HG02678 (cell line): Measurements from ENCODE around the gene SLC17A5.
"Not testable (repeated sequence)": the region's sequence is repeated elsewhere in the genome, so short reads cannot be mapped to it uniquely, and the experiment has no call there.

Source experiments
- ATAC-seq: cut with Tn5 transposase; IDR thresholded peaks from one replicate; pipeline ENCODE4 v1.9.1; 2021; ENCODE audit warnings: mild to moderate bottlenecking, moderate library complexity; ENCODE audit not compliant: unreplicated experiment

SLC17A5 gene

GRCh38 chr6:73566954-73567591 lies 86.7 kb downstream of the SLC17A5 start:
- no peak for ATAC-seq

- ATAC-seq = not testable (repeated sequence)
Observed at GRCh38 chr6:73566486-73566871, 87.3 kb downstream of the SLC17A5 start.

- no peak for ATAC-seq
Observed at GRCh38 chr6:73565767-73566485, 87.9 kb downstream of the SLC17A5 start.

- no peak for ATAC-seq
Observed at GRCh38 chr6:73564578-73565345, 89.0 kb downstream of the SLC17A5 start.

GRCh38 chr6:73562558-73562957 lies 91.2 kb downstream of the SLC17A5 start:
- no peak for ATAC-seq

GRCh38 chr6:73560853-73561407 lies 92.9 kb downstream of the SLC17A5 start:
- no peak for ATAC-seq

- no peak for ATAC-seq
Observed at GRCh38 chr6:73560182-73560732, 93.5 kb downstream of the SLC17A5 start.

GRCh38 chr6:73559399-73559794 lies 94.4 kb downstream of the SLC17A5 start:
- ATAC-seq = not testable (repeated sequence)

GRCh38 chr6:73558624-73559398 lies 95.0 kb downstream of the SLC17A5 start:
- no peak for ATAC-seq

- no peak for ATAC-seq
Observed at GRCh38 chr6:73556836-73557235, 97.0 kb downstream of the SLC17A5 start.

GRCh38 chr6:73555380-73555949 lies 98.3 kb downstream of the SLC17A5 start:
- not testable (repeated sequence) for ATAC-seq

GRCh38 chr6:73551115-73551514 lies 102.7 kb downstream of the SLC17A5 start:
- not testable (repeated sequence) for ATAC-seq

- no peak for ATAC-seq
Observed at GRCh38 chr6:73548458-73549446, 105.0 kb downstream of the SLC17A5 start.

GRCh38 chr6:73547036-73547435 lies 106.8 kb downstream of the SLC17A5 start:
- ATAC-seq = no peak
